ENCODE data around the gene TXNRD3.
"Not testable (repeated sequence)": the region's sequence is repeated elsewhere in the genome, so short reads cannot be mapped to it uniquely, and the experiment has no call there.

The TXNRD3 gene

GRCh38 chr3:126638790-126639189 is 16.1 kb downstream of the TXNRD3 start:
- DNase-seq = no peak

DNA sequence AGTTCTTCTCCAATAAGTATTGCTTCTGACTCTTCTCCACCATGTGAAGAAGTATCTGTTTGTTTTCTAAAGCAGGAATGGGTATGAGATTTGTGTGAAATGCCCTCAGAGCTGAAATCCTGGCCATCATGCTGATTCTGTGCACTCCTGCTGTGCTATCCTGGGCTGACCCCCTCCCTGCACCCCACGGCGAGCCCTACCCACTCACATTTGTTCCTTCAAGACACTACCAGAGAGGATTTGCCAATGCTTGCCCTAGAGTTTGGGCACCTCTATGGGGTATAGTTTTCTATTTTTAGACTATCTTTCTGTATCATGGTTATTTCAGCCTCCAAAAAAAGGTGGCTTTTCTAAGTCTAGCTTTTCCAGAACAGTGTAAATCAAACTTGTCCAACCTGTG is 18.5 kb downstream of the TXNRD3 start:
- DNase-seq = no peak

DNA sequence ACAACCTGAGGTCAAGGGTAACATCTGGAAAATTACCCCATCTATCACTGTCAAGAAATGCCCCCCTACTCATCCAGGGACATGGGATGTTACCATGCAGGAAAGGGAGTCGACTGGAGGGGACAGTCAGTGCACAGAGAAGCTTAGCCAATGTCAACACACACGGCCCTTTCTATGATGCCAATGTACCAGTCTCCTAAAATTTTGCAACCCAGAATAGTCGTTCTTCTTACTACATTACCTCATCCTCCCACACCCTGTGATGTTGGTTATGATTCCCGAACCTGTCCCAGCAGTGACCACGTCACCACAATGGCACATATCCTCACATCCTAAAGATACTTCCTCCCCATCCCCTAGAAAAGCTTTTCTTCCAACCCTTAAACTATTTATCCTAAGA is 20.1 kb downstream of the TXNRD3 start:
- DNase-seq = no peak

DNA sequence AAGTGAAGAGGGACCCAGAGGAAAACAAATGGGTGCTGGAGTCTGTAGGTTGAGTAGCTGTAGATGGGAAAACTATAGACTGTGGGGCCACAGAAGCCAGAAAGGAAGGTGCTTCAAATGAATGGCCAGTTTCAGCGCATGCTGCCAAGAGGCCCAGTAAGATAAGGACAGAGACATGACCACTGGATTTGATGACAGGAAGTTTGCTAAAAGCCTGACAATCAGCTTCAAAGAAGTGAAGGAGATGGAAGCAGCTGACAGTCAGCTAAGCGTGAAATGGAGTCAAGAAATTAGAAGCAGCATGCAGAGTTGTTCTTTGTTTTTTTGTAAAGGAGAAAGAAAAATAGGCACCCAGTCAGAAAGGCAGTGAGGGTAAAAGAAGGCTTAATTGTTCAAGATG is 24.9 kb downstream of the TXNRD3 start:
- DNase-seq = no peak

GRCh38 chr3:126625735-126626134 is 29.2 kb downstream of the TXNRD3 start:
- not testable (repeated sequence) for DNase-seq

- DNase-seq = no peak
Observed at GRCh38 chr3:126622694-126623093, 32.2 kb downstream of the TXNRD3 start.

- DNase-seq = no peak
Observed at GRCh38 chr3:126621627-126622345, 33.1 kb downstream of the TXNRD3 start.

DNA sequence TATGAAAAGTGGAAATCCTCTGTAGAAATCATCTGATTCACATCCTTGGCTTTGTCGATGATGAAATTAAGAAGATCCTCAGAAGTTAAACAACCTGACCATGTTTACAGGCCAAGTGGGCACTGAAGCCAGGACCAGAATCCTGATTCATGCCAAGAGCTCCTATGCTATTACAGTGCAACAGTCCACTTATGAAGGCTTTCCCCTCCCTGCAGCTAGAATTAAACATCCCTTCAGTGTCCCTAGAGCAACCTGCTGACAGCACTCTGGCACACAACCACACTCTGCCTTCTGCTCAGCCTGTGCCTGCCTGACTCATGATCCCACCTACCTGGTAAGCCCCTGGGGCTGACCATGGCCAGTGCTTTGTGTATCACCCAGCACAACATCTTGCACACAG is 33.8 kb downstream of the TXNRD3 start:
- DNase-seq = no peak

DNA sequence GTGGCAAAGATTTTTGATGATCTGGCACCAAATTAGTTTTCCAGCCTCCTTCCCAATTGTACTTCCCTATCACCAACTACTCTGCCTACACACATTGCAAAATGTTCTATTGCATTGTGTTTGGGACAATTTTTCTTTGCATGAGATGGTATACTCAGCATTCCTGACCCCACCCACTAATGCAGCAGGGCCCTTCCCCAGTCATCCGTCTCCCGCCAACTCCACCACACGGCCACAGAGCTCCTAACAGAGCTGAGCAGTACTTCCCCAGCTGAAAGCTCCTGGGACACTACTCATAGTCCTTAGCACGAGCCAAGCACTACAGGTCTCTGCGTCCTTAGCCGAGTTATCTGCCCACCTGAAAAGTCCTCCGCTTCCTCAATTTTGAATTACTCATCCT is 34.2 kb downstream of the TXNRD3 start:
- no peak for DNase-seq

GRCh38 chr3:126618760-126619159 is 36.2 kb downstream of the TXNRD3 start:
- no peak for DNase-seq

DNA sequence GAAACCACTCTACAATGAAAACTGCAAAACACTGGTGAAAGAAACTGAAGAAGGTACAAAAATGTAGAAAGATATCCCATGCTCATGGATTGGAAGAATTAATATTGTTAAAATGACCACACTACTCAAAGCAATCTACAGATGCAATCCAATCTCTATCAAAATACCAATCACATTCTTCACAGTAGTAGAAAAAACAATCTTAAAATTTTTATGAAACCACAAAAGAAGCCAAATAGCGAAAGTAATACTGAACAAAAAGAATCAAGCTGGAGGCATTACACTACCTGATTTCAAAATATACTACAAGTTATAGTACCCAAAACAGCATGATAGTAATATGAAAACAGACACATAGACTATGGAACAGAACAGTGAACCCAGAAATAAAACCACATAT is 36.9 kb downstream of the TXNRD3 start:
- no peak for DNase-seq

DNA sequence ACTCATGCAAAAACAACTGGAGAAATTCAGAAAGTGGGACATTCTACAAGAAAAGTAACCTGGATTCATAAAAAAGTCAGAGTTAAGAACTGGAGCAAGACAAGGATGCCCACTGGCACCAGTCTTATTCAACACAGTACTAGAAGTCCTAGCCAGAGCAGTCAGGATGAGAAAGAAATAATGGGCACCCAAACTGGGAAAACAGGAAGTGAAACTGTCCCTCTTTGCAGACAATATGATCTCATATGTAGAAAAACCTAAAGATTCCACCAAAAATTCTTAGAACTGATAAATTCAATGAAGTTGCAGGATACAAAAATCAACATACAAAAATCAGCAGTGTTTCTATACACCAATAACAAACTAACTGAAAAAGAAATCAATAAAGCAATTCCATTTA is 37.4 kb downstream of the TXNRD3 start:
- DNase-seq = no peak

GRCh38 chr3:126616931-126617330 is 38.0 kb downstream of the TXNRD3 start:
- DNase-seq = no peak

DNA sequence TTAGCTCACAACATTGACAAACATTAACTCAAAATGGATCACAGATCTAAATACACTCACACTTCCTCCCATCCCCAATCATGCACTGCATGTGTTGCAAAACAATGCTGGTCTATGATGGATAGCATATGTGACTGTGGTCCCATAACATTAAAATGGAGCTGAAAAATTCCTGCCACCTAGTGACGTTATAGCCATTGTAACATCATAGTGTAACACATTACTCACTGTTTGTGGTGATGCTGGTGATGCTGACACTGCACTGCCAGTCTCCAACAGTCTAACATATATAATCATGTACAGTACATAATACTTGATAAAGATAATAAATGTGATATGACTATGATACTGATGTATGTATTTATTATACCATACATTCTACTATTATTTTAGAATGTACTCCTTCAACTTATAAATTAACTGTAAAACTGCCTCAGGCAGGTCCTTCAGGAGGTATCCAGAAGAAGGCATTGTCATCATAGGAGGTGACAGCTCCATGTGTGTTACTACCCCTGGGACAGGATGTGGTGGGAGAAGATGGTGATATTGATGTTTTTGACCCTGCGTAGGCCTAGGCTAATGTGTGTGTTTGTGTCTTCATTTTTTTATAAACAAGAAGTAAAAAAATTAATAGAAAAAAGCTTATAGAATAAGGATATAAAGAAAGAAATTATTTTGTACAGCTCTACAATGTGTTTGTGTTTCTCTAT is 41.3 kb downstream of the TXNRD3 start:
- no peak for DNase-seq

DNA sequence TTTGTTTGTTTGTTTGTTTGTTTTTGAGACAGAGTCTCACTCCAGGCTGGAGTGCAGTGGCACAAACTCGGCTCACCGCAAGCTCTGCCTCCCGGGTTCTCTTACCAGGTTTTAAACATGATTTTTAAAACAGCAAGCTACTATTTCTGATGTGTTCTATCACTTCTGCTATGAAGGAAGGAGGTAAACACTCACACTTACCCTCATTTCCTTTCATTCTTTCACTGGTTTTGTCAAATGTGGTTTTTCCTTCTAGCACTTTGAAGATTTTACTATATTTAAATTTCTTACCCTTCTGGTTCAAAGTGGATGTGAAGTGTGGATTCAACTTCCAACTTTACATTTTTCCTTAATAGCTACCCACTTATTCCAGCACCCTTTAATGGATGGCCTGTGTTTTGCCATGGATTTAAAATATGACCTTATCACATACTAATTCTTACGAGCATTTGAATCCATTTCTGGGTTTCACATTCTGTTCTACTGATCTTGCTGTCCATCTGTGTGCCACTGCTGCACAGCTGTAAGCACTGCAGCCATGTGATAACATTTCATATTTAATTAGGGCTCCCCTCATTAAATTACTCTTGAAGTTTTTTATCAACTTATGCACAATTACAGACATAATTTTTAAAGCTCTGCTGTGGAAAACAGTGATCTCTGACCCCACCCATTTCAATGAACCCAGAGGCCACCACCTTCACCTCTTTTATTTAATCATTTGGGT is 42.3 kb downstream of the TXNRD3 start:
- DNase-seq = no peak

DNA sequence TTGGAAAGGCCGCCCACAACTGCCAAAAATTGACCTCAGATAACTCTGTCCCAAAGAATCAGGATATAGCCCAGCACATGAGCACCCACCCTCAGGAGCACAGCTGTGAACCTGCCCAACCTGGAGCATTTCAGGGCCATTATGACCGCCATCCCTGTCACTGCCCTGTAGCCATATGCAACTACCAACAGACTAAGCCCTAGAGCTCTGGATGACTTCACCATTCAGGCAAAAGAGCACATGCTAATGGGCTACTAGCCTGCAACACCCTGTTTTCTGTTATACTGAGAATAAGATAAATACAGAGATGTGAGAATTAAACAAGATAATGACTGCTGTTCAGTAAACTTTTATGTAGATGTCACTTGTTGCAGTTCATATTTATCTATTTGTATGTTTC is 45.0 kb downstream of the TXNRD3 start:
- DNase-seq = no peak

GRCh38 chr3:126607214-126607908 is 47.6 kb downstream of the TXNRD3 start:
- DNase-seq = no peak

DNA sequence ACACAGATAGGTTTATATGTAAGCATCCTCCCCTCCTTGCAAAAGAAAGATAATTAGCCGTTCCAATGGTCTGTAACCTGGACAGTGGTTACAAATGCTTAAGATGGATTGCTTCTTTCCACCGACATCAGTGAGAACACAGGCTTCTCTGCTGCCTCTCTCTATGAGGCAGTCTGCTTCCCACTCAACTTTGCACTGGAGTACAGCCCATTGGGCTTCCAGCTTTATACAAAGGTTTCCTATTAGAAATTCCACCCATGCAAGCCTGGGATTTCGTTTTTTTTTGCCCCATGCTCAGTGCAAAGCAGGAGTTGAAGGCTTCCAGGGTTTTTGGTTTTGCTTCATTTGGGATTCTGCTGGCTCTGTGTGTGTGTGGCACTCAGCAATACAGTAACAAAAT is 48.9 kb downstream of the TXNRD3 start:
- no peak for DNase-seq

GRCh38 chr3:126604691-126605090 is 50.2 kb downstream of the TXNRD3 start:
- DNase-seq = no peak

DNA sequence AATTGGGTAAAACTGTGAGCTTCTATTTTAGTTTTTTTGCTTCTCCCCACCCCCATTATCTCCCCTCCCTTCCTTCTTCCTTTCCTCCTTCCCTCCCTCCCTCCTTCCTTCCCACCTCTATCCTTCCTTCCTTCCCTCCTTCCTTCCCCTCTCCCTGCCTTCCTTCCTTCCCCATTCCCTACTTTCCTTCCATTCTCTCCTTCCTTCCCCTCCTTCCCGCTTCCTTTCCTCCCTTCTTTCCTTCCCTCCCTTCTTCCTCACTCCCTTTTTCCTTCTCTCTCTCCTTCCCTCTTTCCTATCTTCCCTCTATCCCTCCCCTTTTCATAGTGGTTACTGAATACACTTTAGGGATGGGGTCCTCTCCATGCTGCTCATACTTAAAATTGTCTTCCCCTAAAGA is 55.8 kb downstream of the TXNRD3 start:
- no peak for DNase-seq

DNA sequence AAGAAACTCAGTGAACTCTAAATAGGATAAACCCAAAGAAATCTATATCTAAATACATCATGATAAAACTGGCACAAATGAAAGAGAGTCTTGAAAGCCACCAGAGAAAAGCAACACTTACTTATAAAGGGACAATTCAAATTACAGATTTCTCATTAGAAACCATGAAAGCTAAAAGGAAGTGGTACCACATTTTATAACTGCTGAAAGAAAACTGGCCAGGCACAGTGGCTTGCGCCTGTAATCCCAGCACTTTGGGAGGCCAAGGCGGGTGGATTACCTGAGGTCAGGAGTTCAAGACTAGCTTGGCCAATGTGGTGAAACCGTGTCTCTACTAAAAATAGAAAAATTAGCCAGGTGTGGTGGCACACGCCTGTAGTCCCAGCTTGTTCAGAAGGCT is 59.4 kb downstream of the TXNRD3 start:
- not testable (repeated sequence) for DNase-seq

- DNase-seq = not testable (repeated sequence)
Observed at GRCh38 chr3:126591515-126591914, 63.4 kb downstream of the TXNRD3 start.

DNA sequence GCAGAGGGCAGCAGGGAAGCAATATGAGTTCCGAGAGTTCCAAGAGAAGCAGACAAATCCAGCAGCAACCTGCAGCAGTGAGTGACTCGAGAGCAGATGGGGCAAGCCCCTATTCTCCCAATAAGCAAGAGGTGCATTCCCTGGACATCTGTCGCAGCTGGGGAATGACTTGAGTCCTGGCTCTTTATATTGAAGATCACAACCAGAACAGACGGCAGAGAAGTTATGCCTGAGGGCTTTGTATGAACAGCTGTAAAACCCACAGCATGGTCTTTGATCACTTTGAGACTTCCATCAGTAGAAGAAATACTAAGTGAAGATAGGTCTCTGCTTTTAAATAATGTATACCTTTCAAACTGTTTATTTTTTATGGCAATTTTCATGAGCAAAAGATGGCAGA is 72.6 kb downstream of the TXNRD3 start:
- DNase-seq = no peak

Measured in NCI-H345 (cell line).